ENCODE data around the gene SYNPR.

GRCh38 chr3:63242124-63242523 lies 36.0 kb upstream of the SYNPR start:
- no peak for TF ChIP-seq CTCF (conservative IDR thresholded peaks at IDR 0.05; ENCODE audit: low read depth, low read length)
- no peak for TF ChIP-seq EZH2 (IDR thresholded peaks at IDR 0.05; ENCODE audit: borderline replicate concordance, low read depth, low read length, poor library complexity, severe bottlenecking)

Data from A673 (cell line).